SK-N-MC (cell line): ENCODE results near the gene LMTK3.

ENCODE experiments used
- EZH2 ChIP-seq: fragments of 200-600 bp; sonication (generic); IDR thresholded peaks from one replicate; pipeline ENCODE4 v1.6.1; 2017; ENCODE audit warnings: antibody characterized with exemption
- POLR2AphosphoS5 ChIP-seq: IDR thresholded peaks from 2 replicates; pipeline ENCODE4 v1.6.1; 2012; ENCODE audit warnings: mild to moderate bottlenecking, low read depth, low read length, borderline replicate concordance

- TF ChIP-seq EZH2 (no peak), POLR2AphosphoS5 (no peak)
These were observed 46.5 kb upstream of the LMTK3 start for GRCh38 chr19:48558018-48558684.
